Activated naive CD8-positive, alpha-beta T cell treated with anti-CD3 and anti-CD28 coated beads, Interleukin-2, amount 50 U/mL, for 16 hours (primary cell): ENCODE measurements around the gene HOXA10.
A peak's percentile ranks its signal among the peaks of the same experiment; 100 is the strongest.

ENCODE experiments used
- DNase-seq: peaks from one replicate; pipeline ENCODE4 v3.0.0-alpha.2; 2020; ENCODE audit warnings: low read depth, low spot score

Gene HOXA10

DNA sequence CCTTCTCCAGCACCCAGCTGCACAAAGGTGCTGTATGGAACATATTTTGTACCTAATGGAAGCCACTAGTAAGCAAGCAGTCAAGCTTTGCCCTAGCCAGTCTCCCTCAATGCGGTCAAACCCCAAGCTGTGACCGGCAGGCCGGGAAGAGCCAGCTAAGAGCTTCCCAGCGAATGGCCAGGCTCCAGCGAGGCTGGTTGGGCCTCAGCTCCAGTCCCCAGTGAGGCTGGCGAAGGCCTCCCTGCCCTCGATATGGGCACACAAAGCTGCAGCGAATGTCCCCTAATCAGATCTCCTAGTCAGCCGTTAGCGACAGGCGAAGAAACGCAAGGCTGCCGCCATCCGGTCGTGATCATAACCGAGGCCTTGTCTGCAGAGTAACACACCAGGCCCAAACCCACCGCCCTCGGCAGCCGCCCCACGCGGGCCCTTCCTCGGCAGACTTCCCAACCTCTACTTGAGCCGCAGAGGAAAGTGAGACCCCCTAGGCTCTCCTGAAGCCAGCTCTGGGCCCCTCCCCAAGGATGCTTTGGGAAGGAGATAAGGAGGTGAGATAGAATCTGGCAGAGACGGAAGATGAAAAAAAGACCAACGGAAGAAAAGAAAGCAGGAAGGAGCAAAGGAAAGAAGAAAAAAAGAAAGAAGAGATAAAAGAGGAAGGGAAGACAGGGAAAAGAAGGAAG, 5.7 kb downstream of the HOXA10 start:
- DNase-seq = no peak

DNA sequence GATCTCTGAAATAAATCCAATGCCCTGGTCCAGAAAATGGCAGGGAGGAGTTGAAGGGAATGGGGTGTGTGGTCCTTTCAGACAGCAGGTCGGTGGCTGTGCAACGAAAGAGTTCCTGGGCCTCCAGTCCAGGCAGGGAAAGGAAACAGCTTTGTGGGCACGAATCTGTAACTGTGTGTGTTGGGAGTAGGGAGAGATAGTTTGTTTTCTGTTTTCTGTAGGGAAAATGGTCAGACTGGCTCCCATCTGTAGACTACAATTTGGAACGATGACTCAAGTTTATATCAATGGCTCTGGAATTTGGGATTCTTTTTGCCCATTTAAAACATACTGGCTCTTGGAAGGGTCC, 6.2 kb downstream of the HOXA10 start:
- DNase-seq = no peak

DNA sequence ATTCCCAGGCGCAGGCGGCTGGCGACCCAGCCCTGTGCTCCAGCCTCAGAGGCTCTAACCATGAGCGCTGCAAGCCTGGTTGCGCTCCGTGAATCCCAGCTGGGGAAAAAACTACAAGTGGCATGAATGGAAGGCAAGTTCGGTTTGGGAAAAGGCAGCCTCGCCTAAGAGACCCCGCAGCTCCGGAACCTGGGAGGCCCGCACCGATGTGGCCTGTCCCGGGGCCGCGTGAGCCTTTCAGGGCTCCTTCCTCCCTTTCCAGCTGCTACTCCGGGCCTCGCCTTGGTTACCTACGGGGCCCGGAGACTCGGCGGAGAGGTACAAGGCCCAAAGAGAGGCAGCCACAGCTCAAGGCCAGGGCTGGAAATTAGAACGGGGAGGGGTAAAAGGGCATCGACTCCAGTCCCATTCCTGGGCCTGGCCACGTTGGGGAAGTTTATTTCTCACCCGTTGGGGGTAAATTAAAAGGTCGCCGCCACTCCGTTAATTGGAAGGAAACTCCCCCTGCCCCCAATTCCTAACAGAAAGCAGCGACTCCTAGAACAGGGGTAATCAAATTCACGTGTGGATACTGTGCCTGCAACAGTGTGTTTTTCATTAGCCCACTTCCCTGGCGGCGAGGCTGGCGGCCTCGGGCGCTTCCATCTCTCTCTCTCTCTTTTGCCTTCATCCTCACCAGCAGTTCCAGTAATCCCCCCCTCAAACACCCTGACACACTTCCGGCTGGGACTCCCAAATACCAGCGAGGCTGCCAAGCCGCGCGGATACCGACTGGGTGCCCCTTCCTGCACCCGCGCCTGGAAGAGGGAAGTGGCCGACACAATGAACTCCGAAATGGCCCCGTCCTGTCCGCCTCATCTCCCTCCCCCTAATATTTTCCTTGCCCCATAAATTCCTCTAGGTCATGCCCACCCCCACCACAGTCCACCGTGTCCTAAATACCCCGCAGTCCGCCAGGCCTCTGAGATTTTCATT, 7.3 kb downstream of the HOXA10 start:
- no peak for DNase-seq

DNA sequence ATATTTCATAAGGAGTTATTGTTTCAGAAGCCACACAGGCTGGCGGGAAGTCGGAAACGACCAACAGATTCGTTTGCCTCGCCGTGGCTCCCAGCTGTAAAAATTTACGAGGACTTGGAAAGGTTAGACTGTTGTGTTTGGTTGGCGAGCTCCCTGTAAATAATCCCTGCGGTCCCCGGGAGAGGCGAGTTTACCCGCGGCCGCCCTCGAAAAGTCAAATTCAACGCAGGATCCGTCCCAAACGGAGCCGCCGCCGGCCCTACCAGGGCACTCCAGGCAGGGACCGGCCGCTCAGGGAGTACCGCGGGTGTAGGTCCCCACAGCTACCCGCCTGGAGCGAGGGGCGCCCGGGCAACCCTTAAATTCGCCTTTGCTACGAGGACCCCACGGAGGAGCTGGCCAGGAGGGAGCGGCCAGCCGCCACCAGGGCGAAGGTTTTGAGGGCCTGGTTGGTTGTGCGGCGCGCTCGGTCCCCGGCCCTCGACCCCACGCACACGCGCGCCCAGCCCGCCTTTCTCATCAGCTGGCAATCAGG, 8.1 kb downstream of the HOXA10 start:
- DNase-seq = no peak

DNA sequence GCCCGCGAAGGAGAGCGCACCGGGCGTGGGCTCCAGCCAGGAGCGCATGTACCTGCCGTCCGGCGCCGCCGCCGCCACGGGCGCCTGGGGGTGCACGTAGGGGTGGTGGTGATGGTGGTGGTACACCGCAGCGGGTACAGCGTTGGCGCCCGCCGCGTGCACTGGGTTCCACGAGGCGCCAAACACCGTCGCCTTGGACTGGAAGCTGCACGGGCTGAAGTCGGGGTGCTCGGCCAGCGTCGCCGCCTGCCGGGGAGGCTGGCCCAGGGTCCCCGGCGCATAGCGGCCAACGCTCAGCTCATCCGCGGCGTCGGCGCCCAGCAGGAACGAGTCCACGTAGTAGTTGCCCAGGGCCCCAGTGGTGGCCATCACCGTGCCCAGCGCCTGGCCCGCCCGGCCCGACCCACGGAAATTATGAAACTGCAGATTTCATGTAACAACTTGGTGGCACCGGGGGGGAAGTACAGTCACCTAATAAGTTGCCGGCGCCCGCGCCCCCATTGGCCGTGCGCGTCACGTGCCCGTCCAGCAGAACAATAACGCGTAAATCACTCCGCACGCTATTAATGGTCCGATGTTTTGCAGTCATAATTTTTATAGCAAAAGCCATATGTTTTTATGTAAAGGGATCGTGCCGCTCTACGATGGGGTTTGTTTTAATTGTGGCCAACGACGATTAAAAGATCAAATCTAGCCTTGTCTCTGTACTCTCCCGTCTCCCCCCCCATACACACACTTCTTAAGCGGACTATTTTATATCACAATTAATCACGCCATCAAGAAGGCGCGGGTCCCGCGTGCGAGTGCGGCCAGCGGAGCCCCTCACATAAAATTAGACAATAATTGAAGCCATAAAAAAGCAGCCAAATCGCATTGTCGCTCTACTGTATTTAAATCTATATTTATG, 8.8 kb downstream of the HOXA10 start, which contains the start of gene HOXA9:
Gene HOXA9 (minus strand): TSS at position 449 of the 907 bp plus-strand sequence. CDS start 80 bp downstream, at position 369.
- no peak for DNase-seq

DNA sequence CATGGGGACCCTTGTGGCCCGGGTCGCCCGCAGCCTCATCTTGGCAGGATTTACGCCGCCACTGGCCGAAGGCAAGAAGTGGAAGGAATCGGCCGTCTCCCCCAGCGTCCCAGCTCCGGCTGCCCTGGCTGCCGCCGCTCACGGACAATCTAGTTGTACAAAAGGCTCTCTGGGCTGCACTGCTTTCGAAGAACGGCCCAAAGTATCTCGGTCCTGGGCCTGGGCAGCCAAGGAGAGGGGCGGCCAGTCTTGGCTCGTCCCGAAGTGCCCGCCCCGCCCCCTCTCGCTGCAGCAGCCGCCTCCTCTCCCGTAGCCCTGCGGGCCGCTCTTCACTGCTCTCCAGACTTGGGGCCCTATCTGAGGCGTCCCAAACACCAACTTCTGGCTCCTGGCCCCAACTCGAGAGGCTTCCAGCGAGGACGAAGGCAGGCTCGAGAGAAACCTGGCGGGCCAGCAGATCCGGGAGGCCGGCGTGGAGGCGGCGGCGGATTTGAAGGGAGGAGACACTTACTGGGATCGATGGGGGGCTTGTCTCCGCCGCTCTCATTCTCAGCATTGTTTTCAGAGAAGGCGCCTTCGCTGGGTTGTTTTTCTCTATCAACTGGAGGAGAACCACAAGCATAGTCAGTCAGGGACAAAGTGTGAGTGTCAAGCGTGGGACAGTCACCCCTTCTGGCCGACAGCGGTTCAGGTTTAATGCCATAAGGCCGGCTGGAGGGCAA, 9.6 kb downstream of the HOXA10 start:
- no peak for DNase-seq

DNA sequence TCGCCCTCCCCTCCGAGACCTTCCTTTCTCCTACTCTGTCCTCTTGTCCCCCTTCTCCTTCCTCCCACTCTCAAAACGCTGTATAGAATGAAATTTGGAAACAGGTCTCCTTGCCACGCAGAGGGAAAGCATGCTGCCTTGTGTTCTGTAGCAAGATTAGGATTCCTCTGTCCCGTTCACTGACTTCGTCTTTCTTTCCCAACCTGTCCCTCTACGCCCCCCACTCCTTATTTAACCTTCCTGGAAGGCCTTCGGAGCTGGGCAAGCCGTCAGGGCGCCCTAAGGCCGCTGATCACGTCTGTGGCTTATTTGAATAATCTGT, 10.1 kb downstream of the HOXA10 start:
- no peak for DNase-seq

DNA sequence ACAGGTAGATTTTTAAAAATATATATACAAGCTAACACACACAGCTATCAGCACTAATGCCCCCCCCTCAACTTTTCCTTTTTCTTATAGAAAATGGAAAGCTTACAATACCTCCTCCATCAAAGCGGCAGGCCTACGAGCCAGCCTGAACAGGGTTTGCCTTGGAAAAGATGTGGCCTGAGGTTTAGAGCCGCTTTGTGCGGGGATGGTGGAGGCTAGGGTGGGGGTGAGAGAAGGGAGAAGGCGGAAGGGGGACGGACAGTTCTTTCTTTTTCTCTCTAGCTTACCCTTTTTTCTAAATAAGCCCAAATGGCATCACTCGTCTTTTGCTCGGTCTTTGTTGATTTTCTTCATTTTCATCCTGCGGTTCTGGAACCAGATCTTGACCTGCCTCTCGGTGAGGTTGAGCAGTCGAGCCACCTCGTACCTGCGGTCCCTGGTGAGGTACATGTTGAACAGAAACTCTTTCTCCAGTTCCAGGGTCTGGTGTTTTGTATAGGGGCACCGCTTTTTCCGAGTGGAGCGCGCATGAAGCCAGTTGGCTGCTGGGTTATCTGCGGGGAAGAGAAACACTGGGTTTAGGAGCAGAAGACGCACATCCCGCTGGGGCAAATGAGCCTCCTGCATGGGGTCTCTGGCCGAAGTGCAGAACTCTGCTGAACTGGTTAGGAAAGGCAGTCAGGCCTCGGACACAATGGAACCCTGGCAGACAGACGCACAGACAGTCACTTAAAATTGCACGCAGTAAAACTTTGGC, 10.7 kb downstream of the HOXA10 start:
- no peak for DNase-seq

DNA sequence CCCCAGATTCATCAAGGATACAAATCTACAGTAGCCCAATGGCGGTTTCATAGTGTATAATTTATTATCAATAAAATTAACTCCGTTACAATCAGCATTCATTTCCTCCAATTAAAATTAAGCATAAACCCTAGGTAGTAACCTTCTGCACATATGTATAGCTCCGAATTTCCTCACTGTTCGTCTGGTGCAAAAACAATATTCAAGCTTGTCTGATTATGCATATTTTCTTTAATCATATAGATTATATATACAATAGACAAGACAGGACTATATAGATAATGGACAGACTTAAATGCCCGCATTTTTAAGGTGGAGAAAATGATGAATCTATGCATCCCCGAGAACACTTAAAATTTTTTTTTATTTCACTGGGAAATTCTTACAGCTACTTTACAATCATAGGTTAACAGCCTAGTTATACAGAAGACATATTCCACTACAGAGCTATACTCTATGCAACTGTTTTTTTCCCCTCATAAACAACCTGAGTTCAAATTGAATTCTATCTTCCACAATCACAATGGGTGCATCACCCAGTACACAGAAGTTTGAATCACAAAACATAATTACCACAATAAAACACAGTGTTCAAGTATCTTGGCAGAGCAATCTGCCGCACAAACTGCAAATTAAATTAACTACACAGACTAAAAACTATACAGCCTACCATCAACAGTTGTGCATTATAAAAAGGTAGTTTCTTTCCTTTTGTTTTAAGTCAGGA, 11.4 kb downstream of the HOXA10 start:
- no peak for DNase-seq

DNA sequence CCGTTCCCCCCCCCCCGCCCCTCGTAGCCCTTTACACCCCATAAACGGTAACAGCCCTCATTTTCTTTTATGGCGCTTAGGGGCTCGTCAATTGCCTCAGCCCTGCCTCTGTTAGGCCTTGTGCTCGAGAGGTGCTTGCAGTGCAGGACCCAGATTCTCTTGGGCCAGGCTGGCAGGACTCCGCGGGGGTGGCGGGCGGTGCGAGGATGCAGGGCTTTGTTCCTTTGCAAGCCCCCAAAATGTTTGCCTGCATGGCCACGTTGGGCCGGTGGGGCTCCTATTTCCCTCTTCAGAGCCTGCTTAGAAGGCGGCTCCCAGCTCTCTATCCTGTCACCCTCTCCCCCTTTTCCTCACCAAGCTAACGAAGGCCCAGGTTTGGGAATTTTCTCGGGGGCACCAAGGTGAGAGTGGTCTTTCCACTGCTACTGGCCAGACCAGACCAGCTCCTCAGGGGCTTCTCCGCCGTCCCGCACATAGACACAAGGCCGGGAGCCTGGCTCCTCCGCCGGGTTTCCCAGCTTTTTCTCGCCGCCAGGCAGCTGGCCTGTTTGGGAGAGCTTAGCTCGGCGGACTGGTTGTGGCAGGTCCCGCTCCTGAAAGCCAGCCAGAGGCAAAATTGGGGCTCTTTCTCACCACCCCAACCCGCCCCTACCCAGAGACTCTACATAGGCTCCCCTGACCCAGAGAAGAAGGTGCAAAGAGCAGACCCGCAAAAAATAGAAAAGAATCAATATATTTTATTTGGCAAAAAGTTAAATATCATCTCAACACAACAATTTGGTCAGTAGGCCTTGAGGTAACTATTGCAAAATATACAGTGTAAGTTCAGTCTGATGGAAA, 12.2 kb downstream of the HOXA10 start:
- no peak for DNase-seq

DNA sequence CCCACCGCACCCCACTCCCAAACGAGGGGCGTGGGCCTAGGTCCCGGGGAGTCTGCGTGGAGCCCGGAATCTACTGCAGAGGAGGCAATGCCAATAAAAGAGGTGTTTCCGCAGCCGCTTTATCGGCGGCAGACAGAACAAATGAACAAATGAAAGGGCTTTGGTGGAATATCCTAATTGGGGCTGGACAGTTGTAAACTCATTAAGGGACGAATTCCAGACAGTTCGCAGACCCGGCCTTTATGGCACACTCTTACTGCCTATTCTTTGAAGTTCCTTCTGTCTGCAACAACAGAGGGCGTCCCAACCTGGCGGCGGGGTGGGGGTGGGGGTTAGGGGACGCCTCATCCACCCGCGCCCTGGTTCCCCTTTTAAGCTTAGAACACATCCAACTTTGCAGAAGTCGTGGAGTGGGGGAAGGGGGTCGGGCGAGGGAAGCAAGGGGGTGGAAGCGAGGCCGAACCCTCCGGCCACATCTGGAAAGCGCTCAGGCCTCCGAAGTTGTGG, 12.9 kb downstream of the HOXA10 start:
- DNase-seq = no peak

DNA sequence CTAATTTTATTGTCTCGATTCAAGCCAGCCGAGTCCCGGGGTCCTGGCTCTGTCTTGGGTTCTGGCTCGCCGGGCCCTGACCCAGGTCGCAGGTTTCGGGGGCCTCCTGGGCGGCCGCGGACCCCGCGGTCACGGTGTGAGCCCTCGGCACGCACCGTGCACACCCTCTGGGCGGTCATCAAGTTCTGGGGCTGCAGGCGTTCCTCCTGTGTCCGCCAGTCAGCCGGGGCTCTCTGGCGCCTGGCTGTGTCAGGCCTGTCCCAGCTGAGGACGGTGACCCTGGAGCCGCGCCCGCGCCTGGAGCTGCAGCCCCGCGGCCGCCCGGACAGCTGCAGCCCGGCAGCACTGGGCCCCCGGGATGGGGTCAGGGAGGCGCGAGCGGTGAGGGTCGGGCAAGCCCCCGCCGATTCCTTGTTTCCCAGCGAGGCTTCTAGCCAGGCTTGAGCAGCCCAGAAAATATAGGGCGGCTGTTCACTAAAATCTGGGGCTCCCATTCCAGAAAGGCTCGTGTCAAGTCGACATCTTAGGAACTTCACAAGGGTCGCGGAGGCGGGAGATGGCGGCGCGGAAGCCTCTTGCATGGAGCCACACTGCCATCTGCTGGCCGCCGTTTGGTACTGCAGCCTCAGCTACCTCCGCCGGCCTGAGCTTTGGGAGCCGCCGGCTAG, 13.4 kb downstream of the HOXA10 start:
- peak; percentile 71 for DNase-seq

DNA sequence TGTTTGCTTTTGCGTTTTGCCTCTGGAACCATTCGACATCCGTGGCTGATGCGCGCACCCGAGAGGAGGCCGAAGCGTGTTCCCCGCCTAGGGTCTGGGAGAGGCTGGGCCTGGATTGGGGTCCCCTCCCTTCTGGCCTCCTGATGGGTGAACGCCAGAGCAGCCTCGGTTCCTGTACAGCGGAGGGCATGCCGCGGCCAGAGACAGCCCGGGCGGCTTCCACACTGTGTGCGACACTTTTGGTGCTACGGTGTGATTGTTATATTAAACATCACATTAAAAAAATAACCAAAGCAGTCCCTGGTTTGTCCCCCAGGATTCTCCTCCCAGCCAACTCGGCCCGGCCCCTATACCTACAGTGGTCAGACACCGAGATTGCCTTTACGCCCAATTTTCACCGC, 14.0 kb downstream of the HOXA10 start:
- DNase-seq = no peak

DNA sequence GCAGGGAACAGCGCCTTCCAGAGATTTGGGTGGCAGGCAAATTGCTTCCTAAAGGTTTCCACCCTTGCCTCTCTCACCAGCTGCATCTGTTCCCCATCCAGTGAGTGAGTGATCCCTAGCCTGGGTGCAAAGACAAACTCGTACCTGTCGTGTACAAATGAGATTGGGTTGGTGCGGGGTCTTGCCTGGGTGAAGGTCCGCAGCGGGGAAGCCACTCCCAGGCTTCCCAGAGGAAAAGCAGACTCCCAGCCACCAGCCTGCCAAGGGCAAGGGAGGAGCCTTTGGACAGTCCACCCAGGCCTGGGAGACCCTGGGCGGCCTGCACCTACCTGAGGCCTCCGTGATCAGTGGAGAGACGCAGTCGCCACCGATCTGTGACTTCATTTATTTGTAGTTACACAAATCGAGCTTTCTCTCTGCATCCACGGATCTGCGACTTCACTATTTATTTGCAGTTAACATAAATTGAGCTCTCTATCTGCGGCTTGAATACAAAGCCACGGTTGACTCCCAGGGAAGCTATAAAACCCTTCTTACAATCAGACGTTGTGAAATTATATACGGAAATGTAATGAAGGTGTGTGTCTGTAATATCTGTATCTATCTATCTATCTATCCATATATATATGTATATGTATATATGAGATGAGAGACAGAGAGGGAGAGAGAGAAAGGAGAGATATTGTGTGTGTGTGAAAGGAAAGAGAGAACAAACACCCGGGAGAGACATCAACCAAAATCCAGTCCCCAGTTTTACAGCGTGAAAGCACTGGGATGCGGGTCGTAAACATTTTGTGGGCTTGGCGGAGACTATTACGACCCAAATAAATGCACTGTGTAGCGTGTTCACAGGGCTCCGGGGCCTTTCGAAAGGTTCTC, 14.6 kb downstream of the HOXA10 start:
- no peak for DNase-seq

DNA sequence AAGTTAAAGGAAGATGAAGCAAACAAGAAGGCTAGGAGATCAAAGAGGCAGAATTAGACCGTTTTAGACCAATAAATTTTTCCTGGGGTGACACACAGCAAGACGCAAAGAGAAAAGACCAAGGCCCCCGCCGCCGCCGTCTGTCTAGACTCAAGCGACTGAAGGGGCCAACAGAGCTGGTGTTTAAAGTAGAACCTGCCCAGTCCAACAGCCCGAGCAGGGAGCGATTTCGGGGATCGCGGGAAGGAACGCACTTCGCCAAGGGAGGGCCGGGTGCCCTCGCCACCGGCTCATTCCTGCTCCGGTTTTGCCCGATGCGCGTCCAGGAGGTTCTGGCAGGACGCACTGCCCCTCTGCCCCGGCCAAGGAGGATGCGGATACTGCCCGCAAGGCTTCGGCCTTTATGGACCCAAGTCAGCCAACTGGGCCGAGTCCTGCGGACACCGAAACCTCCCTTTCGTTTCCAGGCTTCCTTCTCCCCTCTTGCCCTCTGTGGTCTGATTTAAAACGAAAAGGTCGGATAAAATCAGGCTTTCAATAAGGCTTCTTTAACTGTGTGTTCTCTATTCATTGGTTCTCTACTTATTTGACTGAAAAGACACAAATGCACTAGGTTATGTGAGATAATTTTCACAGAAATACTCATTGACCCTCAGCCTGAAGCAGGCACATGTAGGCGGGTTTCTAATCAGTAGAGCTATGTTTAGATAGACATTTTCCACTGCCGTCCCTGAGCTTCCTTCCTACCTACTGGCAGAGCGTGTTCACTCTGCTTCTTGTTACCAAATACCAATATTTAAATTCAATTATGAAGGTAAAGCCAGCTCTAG, 15.5 kb downstream of the HOXA10 start:
- no peak for DNase-seq
